ENCODE results near the gene B4GALT2. TPM values are rescaled to one million over a fixed set of nuclear protein-coding genes. Genes with fewer than 3 reads are reported as not detected.

Gene B4GALT2
- total and polyA plus RNA-seq, 2 of the 4 experiments (the other 2 are of a cell fraction), result 52.3 to 60.8 TPM

GRCh38 chr1:44034976-44035716, 56.1 kb downstream of the B4GALT2 start:
- no peak overlapping the region for H2AFZ ChIP-seq (replicated peaks; ENCODE audit: low read length, poor library complexity)

More at GRCh38 chr1:44034976-44035716, 56.1 kb downstream of the B4GALT2 start:
- H4K8ac ChIP-seq (ENCODE audit: low read depth in 2 of 2, low read length in 2 of 2), result no peak overlapping the region
- dilution Hi-C loops (cut with HindIII; ENCODE audit: low sequenced_read_pairs, unreplicated experiment) (no loop called here), intact Hi-C loops (cut with micrococcal nuclease) (loop anchor here (5.0 kb wide), 1 partner anchor 508 kb away; no protein-coding TSS in a partner anchor), in situ Hi-C loops (cut with MboI; ENCODE audit: low sequenced_read_pairs) (no loop called here)
- no TSS peak for BruUV-seq (replicated peaks)
- H3K9me1 ChIP-seq (ENCODE audit: insufficient read depth, low read length), result peaks cover 3% of the 10 kb centered on the region; the same call in 1 of the 2 replicates
- no peak overlapping the region for H2AK9ac ChIP-seq (replicated peaks; ENCODE audit: low read depth, low read length, poor library complexity)
- no peak overlapping the region for H4K5ac ChIP-seq (ENCODE audit: low read depth, low read length)
- H3K14ac ChIP-seq (replicated peaks; ENCODE audit: low read depth, low read length), result no peak overlapping the region
- H3K9me3 ChIP-seq (ENCODE audit: control insufficient read depth, insufficient read depth, low read length), result no peaks in the 10 kb centered on the region
- no peak overlapping the region for H3K4ac ChIP-seq (ENCODE audit: low read depth, low read length)
- H2AK5ac ChIP-seq (ENCODE audit: low read depth, low read length), result peak overlapping the region; percentile 62
- peaks cover 8% of the 10 kb centered on the region; the same call in 1 of the 2 replicates for H3K4me1 ChIP-seq (ENCODE audit: control insufficient read depth, insufficient read depth, low read length)
- no peak overlapping the region for H2BK5ac ChIP-seq (ENCODE audit: low read depth, low read length, poor library complexity, severe bottlenecking)
- no peak overlapping the region for H3K23ac ChIP-seq (ENCODE audit: low read depth, low read length)
- H3K36me3 ChIP-seq (ENCODE audit: control insufficient read depth, insufficient read depth, low read length), result no peaks in the 10 kb centered on the region
- no peak for DNase-seq
- H2BK20ac ChIP-seq (ENCODE audit: low read depth, low read length), result no peak overlapping the region
- ATAC-seq (ENCODE audit: low read depth), result no peak
- H3K9ac ChIP-seq (ENCODE audit: low read depth, low read length), result no peak overlapping the region
- H3K79me1 ChIP-seq (ENCODE audit: low read depth in 1 of 2, low read length in 2 of 2), result no peaks in the 10 kb centered on the region; a peak in 1 of 4 replicates
- CTCF ChIA-PET, result interaction anchor here (1.7 to 2.3 kb wide), 4 partner anchors 13 to 269 kb away, joined by 4 to 16 read pairs (median 10); no protein-coding TSS in a partner anchor
- no peak overlapping the region for H3K27ac ChIP-seq (ENCODE audit: insufficient read depth, low read length)
- no peak overlapping the region for H3K4me2 ChIP-seq (ENCODE audit: low read depth, low read length)
- no peak overlapping the region; the same call in 1 of the 2 replicates for H4K91ac ChIP-seq (ENCODE audit: insufficient read depth, low read depth, low read length)
- POLR2A ChIA-PET (ENCODE audit: unreplicated experiment), result no interaction called here
- H3K56ac ChIP-seq (ENCODE audit: extremely low read depth, insufficient read depth, low read length), result no peak overlapping the region
- no peak overlapping the region for H3K18ac ChIP-seq (ENCODE audit: low read depth, low read length)
- H2BK15ac ChIP-seq (ENCODE audit: low read depth, low read length), result no peak overlapping the region
- no peaks in the 10 kb centered on the region for H3K27me3 ChIP-seq (ENCODE audit: control insufficient read depth, insufficient read depth, low read length)
- TF ChIP-seq BHLHE40 (IDR thresholded peaks at IDR 0.05; ENCODE audit: low read depth, low read length), result no peak
- no peak for TF ChIP-seq CEBPB (IDR thresholded peaks at IDR 0.05; ENCODE audit: low read depth, low read length)
- TF ChIP-seq MXI1 (IDR thresholded peaks at IDR 0.05; ENCODE audit: borderline replicate concordance, low read depth, low read length), result no peak
- no peak for TF ChIP-seq MAZ (IDR thresholded peaks at IDR 0.05; ENCODE audit: borderline replicate concordance, low read depth, low read length)
- no peak for TF ChIP-seq CTCF (conservative IDR thresholded peaks at IDR 0.05; ENCODE audit: low read depth, low read length)
- WGBS, 2 experiments (ENCODE audit: extremely low coverage in 2 of 2, insufficient read length in 1 of 2), result 89% methylated on average over 3 of the region's 11 CpGs; no CpG with 5 or more reads in 1 of the 2 experiments
- no peaks in the 10 kb centered on the region for H4K20me1 ChIP-seq (ENCODE audit: insufficient read depth, low read length)
- no peak overlapping the region for H2BK120ac ChIP-seq (ENCODE audit: low read depth, low read length)
- no peak overlapping the region for H3K4me3 ChIP-seq (ENCODE audit: insufficient read depth, low read depth, low read length)

Data from IMR-90 (cell line).